Measurements from ENCODE around the gene ISY1.

ISY1 gene

DNA sequence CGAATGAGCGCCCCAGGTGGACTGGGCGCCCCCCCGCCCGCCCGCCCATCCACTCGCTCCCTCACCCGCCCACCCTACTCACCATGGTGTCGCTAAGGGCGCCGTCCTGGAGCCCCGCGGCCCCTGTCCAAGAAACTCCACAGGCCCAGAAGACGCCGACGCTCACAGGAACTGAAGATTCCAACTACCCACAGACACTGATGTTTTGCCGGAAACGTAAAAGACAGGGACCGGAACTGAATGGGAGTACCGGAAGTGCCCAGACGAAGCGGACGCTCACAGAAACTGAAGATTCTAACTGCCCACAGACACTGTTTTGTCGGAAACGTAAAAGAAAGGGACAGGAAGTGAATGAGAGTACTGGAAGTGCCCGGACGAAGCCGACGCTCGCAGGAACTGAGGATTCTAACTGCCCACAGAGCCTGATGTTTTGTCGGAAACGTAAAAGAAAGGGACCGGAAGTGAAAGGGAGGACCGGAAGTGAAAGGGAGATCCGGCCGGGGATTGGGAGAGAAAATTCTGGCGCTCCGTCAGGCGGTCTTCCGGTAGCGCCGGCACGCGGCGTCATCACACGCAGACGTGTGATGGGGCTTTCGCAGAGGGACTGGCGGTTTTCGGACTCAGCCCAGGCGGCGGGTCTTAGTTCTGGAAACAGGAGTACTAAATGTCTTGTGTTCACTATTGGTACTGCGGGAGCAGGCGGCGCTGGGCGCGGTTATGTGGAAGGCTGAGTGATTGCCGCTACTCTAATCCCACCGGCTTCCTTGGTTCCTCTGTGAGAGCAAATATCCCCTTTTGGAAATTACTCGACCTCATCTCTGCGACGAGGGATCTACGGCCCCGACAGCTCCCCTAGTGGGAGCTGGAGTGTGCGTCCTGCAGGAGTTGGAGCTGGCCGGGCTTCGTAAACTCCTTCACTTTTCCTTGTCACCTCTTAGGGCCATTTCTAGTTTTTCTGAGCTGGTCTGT lies at the start of gene ISY1:
TSS of gene ISY1 (minus strand) at position 173 of the 969 bp plus-strand sequence. CDS start at position 85, 88 bp downstream.
- TF ChIP-seq, protein P1, sequence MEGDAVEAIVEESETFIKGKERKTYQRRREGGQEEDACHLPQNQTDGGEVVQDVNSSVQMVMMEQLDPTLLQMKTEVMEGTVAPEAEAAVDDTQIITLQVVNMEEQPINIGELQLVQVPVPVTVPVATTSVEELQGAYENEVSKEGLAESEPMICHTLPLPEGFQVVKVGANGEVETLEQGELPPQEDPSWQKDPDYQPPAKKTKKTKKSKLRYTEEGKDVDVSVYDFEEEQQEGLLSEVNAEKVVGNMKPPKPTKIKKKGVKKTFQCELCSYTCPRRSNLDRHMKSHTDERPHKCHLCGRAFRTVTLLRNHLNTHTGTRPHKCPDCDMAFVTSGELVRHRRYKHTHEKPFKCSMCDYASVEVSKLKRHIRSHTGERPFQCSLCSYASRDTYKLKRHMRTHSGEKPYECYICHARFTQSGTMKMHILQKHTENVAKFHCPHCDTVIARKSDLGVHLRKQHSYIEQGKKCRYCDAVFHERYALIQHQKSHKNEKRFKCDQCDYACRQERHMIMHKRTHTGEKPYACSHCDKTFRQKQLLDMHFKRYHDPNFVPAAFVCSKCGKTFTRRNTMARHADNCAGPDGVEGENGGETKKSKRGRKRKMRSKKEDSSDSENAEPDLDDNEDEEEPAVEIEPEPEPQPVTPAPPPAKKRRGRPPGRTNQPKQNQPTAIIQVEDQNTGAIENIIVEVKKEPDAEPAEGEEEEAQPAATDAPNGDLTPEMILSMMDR (IDR thresholded peaks at IDR 0.05), result peak; percentile 77

DNA sequence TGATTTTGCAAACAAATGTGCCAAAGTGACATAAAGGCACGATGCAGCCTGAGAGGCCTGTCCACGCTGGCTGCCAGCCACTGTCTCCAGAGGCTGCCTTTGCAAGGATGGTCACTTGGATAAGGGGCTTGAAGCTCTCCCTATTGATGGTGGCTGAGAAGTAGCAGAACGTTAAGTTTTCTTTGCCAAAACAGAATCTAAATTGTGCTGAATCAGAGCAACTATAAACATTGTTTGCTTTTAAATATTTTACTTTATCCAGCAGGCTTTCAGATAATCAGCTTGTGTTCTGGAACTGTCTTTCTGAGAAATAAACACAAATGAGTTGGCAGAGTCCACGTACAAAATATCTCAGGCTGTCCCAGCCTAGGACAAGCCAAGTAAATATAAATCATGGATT lies 46.6 kb upstream of the ISY1 start:
- TF ChIP-seq, protein P1 (IDR thresholded peaks at IDR 0.05), result no peak

DNA sequence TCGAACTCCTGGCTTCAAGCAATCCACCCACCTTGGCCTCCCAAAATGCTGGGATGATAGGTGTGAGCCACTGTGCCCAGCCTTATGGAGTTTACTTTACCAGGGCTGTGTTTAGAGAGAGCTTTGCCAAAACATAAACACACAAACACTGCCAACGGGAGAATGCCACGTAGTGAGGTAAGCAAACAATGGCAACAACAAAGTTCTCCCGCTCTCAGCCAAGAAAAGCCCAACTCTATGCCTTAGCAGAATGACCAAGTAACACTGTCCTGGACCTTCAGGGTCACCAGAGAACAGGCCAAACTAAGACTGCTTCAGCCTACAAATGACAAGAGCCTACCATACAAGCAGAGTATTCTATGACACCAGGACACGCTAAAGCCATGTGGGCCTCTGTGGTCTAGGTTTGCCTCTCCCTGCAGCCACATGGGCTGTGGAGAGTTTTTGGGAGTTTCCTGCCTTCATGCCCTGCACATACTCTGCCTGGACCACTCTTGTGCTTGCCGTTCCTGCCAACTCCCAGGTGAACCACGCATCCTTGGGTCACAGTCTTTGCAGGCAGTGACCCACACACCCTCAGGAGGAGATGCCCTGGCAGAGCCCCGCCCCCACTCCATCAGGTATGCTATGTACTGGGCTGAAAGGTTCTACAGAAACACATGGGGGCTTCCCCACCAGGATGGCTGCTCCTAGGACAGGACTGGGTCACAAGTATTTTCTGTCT lies 44.4 kb upstream of the ISY1 start:
- TF ChIP-seq, protein P1 (IDR thresholded peaks at IDR 0.05), result no peak

DNA sequence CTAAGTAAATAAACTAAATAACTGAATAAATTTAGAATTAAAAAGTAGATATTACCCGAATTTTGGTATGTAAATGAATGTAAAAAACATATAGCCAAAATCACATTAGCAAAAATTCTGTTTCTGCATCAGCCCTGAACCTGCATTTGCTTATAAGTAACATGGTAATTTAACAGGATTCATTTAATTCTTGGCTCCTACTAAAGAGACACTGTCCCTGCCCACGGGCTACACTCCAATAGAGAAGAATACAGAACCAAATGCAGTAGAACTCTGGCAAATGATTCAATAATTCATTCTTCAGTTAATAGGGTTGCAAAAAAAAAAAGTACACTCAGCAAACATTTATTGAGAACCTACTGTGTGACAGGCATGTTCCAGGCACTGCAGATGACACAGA lies 43.6 kb upstream of the ISY1 start:
- TF ChIP-seq, protein P1 (IDR thresholded peaks at IDR 0.05), result no peak

DNA sequence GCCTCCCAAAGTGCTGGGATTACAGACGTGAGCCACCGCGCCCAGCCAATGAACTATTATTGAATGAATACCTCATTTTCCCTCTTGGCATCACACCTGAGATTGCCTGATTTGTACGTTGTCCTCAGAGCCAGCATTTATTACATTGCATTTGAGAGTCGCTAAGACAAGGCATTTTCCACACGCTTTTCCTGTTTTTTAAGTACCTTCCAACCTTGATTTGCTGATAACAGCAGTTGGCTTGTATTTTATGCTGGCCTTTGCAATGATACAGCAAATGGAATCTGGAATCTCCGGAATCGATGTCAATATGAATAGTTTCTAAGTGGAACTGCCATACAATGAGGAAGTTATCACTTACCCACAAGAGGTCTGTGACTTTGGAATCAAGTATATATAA lies 38.5 kb upstream of the ISY1 start:
- TF ChIP-seq, protein P1 (IDR thresholded peaks at IDR 0.05), result no peak

DNA sequence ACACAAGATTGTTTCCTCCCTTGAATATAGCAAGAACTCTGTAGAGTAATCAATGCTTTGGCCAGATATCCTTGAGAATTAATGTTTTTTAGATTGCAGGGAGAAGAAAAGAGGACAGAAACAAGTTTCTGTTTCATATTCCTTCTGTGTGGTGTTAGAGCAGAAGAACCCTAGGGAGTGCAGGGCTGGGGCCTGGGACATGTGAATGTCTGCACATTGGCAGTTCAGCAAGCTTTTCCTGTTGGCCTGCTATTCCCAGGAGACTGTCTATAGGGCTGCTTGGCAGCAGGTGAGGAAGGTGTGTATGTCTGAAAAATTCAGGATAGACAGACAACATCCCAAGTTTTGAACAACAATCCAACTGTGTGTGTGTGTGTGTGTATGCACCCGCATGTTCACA lies 36.5 kb upstream of the ISY1 start:
- TF ChIP-seq, protein P1 (IDR thresholded peaks at IDR 0.05), result no peak

DNA sequence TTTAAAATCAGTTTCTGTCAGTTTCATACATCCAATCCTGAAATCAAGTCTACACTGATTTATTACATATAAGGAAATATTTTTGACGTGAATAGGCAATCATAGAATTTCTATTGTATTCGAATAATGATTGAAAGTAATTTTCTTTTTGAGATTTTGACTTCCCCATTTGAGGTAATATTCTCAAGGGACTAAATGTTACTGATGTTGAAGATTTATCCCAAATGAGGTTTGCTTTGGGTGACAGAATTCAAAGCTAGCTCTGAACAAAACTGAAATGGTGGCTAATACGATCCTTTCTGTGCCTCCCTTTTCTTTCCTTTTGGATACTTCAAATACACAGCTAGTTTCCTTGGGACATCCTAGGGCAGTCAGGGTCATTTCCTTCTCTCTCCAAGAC lies 35.7 kb upstream of the ISY1 start:
- TF ChIP-seq, protein P1 (IDR thresholded peaks at IDR 0.05), result no peak
